HEK293T (cell line): ENCODE measurements around the gene VPS26B.
A peak's percentile ranks its signal among the peaks of the same experiment; 100 is the strongest.

Experiments used
- CTCF ChIA-PET: fragments of 350-600 bp; formaldehyde crosslinking; extraction: SDS; loops from one replicate; lab custom pipeline; 2021; ENCODE audit warnings: antibody characterized with exemption, inconsistent platforms; lab: Yijun Ruan, JAX
- POLR2A ChIA-PET: fragments of 350-600 bp; formaldehyde crosslinking; extraction: SDS; loops from one replicate; lab custom pipeline; 2020; ENCODE audit warnings: antibody characterized with exemption, inconsistent platforms; lab: Yijun Ruan, JAX
- DNase-seq: peaks from one replicate; pipeline ENCODE4 v3.0.0; 2012; ENCODE audit warnings: mixed read lengths; ENCODE audit errors: extremely low spot score
- ARNT ChIP-seq: fragments of 450-650 bp; IDR thresholded peaks from 2 replicates; pipeline ENCODE4 v1.6.1; 2017; ENCODE audit warnings: mild to moderate bottlenecking
- BHLHE40 ChIP-seq: fragments of 450-650 bp; IDR thresholded peaks from 2 replicates; pipeline ENCODE4 v1.6.1; 2016; ENCODE audit warnings: mild to moderate bottlenecking, moderate library complexity, borderline replicate concordance
- CTBP1 ChIP-seq: fragments of 450-650 bp; IDR thresholded peaks from 2 replicates; pipeline ENCODE4 v1.6.1; 2016; ENCODE audit warnings: borderline replicate concordance
- ELF4 ChIP-seq: fragments of 450-650 bp; IDR thresholded peaks from 2 replicates; pipeline ENCODE4 v1.6.1; 2017; ENCODE audit warnings: antibody characterized with exemption
- FOXA1 ChIP-seq: fragments of 450-650 bp; IDR thresholded peaks from 2 replicates; pipeline ENCODE4 v1.6.1; 2016; ENCODE audit warnings: mild to moderate bottlenecking
- FOXK2 ChIP-seq: fragments of 450-650 bp; IDR thresholded peaks from 2 replicates; pipeline ENCODE4 v1.6.1; 2016; ENCODE audit warnings: mild to moderate bottlenecking
- FOXM1 ChIP-seq: fragments of 450-650 bp; IDR thresholded peaks from 2 replicates; pipeline ENCODE4 v1.6.1; 2017; ENCODE audit warnings: mild to moderate bottlenecking, borderline replicate concordance
- HDGF ChIP-seq: fragments of 450-650 bp; IDR thresholded peaks from 2 replicates; pipeline ENCODE4 v1.6.1; 2017; ENCODE audit warnings: antibody characterized with exemption, borderline replicate concordance
- L3MBTL2 ChIP-seq: fragments of 450-650 bp; conservative IDR thresholded peaks from 2 replicates; pipeline ENCODE4 v1.6.1; 2016; ENCODE audit warnings: mild to moderate bottlenecking
- LEF1 ChIP-seq: fragments of 450-650 bp; IDR thresholded peaks from 2 replicates; pipeline ENCODE4 v1.6.1; 2017; ENCODE audit warnings: mild to moderate bottlenecking, borderline replicate concordance
- NFRKB ChIP-seq: fragments of 450-650 bp; IDR thresholded peaks from 2 replicates; pipeline ENCODE4 v1.6.1; 2016; ENCODE audit warnings: mild to moderate bottlenecking, moderate library complexity
- SP1 ChIP-seq: fragments of 450-650 bp; IDR thresholded peaks from 2 replicates; pipeline ENCODE4 v1.6.1; 2017
- SUZ12 ChIP-seq: fragments of 450-650 bp; IDR thresholded peaks from 2 replicates; pipeline ENCODE4 v1.6.1; 2016; ENCODE audit warnings: mild to moderate bottlenecking
- TARDBP ChIP-seq: fragments of 450-650 bp; IDR thresholded peaks from 2 replicates; pipeline ENCODE4 v1.6.1; 2016
- ZNF384 ChIP-seq: fragments of 450-650 bp; IDR thresholded peaks from 2 replicates; pipeline ENCODE4 v1.6.1; 2016
- TF ChIP-seq, protein P1 (sequence below): fragments of 450-650 bp; IDR thresholded peaks from 2 replicates; pipeline ENCODE4 v1.6.1; 2016

VPS26B gene

DNA sequence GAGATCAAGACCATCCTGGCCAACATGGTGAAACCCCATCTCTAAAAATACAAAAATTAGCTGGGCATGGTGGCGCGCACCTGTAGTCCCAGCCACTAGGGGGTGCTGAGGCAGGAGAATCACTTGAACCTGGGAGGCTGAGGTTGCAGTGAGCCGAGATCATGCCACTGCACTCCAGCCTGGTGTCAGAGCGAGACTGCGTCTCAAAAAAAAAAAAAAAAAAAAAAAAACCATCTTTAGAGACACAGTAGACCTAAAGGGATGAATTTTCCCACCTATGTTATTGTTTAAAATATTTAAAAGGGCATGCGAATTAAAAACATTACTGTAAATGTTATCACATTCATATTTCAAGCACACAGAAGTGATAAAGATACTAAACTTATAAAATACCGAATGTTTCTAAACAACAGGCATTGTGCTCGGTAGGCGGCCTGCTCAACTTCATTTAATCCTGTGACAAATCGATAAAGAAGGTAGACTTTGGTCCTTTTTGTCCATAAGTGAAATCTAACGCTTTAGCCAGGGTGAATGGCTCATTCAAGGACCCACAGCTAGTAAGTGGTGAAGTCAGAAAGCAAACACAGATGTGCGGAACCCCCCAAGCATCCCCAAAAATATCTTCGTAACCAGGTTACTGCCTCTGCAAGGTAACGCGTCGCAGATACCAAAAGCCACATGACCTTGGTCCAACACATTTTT is 16.8 kb upstream of the VPS26B start:
- TF ChIP-seq ELF4, result no peak
- TF ChIP-seq BHLHE40, result no peak
- no peak for TF ChIP-seq SUZ12
- no peak for TF ChIP-seq LEF1
- no peak for TF ChIP-seq TARDBP
- no peak for TF ChIP-seq SP1
- TF ChIP-seq, protein P1, sequence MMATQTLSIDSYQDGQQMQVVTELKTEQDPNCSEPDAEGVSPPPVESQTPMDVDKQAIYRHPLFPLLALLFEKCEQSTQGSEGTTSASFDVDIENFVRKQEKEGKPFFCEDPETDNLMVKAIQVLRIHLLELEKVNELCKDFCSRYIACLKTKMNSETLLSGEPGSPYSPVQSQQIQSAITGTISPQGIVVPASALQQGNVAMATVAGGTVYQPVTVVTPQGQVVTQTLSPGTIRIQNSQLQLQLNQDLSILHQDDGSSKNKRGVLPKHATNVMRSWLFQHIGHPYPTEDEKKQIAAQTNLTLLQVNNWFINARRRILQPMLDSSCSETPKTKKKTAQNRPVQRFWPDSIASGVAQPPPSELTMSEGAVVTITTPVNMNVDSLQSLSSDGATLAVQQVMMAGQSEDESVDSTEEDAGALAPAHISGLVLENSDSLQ, result no peak
- 0 out of 2 replicates have a peak, but pooled peaks have one; percentile 44 for TF ChIP-seq ZNF384
- POLR2A ChIA-PET, result interaction anchor here (3.2 kb wide), 1 partner anchor 16 kb away, joined by 13 read pairs; the partner anchor contains the start of genes NCAPD3 and VPS26B
- CTCF ChIA-PET, result interaction anchor here (0.7 to 0.9 kb wide), 2 partner anchors 13 to 19 kb away, joined by 3 read pairs; no protein-coding TSS in a partner anchor
- DNase-seq, result no peak

DNA sequence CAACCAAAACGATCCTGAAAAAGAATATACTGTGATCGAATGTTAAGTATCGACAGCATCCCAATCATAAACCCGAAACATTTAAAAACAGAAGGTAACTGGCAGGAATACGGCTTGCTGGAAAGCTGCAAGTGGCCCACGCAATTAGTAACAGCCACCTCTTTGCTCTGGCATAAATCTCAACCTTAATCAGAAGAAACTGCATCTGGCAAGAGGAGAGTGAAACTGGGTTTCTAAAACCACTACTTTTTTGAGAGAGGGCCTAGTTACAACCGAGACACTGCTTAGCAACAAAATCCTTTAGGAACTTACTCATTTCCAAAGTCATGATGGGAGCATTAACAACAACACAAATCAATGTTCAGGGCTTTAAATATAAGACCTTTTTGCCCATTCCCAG is 8.6 kb upstream of the VPS26B start:
- POLR2A ChIA-PET, result no interaction called here

DNA sequence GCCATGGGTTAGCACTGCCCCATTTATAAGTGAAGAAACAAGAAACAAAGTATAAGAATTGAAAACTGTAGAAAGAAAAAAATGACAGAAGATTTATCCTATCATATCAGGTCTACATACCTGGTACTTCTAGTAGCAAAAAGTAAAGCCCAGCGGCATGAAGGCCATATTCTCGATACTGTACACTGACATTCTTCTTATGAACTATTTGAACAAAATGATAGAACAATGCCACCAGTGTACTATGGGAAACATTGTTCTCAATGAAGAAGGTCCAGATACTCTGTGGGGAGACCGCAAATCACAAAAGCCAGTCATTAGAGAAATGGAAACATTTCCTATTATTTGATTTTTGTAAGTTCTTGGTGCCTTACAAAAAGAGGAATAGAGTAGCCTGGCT is 7.7 kb upstream of the VPS26B start:
- no peak for DNase-seq
- TF ChIP-seq FOXA1 (no peak), FOXK2 (no peak), BHLHE40 (no peak), HDGF (no peak), TARDBP (no peak), LEF1 (no peak), NFRKB (no peak), SP1 (no peak), ZNF384 (no peak), ARNT (no peak), SUZ12 (no peak)
- TF ChIP-seq, protein P1, result no peak
- ChIA-PET POLR2A (no interaction called here), CTCF (no interaction called here)

More for the DNA sequence above, 8.6 kb upstream of the VPS26B start:
- CTCF ChIA-PET, result no interaction called here
- no peak for TF ChIP-seq FOXK2
- TF ChIP-seq ELF4, result no peak
- no peak for TF ChIP-seq FOXA1
- TF ChIP-seq HDGF, result no peak
- TF ChIP-seq SUZ12, result no peak
- no peak for TF ChIP-seq CTBP1
- no peak for DNase-seq

DNA sequence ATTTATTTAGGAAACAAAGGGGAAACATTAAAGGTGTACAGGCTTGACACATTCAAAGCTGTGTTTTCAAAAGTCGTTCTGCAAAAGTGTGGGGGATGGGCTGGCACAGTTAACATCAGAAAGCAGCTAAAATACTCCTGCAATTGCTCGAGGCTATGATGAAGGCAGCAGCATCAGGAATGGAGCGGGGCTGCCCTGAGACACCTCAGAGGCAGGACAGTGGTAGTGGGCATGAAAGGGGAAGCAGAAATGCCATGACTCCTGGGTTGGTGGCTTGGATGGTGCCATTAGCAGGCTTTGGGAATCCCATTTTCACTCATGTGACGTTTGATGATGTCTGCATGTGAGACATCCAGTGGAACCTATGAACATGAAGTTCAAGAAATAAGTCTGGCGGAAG is 1.4 kb upstream of the VPS26B start:
- ChIA-PET CTCF (no interaction called here), POLR2A (interaction anchor here (0.8 to 2.5 kb wide), 12 partner anchors 11 to 189 kb away, joined by 3 to 25 read pairs (median 8); partner anchors contain the start of genes ACAD8, GLB1L3 and THYN1)
- DNase-seq, result no peak
- TF ChIP-seq NFRKB, result no peak
- no peak for TF ChIP-seq BHLHE40
- no peak for TF ChIP-seq SP1
- no peak for TF ChIP-seq L3MBTL2

DNA sequence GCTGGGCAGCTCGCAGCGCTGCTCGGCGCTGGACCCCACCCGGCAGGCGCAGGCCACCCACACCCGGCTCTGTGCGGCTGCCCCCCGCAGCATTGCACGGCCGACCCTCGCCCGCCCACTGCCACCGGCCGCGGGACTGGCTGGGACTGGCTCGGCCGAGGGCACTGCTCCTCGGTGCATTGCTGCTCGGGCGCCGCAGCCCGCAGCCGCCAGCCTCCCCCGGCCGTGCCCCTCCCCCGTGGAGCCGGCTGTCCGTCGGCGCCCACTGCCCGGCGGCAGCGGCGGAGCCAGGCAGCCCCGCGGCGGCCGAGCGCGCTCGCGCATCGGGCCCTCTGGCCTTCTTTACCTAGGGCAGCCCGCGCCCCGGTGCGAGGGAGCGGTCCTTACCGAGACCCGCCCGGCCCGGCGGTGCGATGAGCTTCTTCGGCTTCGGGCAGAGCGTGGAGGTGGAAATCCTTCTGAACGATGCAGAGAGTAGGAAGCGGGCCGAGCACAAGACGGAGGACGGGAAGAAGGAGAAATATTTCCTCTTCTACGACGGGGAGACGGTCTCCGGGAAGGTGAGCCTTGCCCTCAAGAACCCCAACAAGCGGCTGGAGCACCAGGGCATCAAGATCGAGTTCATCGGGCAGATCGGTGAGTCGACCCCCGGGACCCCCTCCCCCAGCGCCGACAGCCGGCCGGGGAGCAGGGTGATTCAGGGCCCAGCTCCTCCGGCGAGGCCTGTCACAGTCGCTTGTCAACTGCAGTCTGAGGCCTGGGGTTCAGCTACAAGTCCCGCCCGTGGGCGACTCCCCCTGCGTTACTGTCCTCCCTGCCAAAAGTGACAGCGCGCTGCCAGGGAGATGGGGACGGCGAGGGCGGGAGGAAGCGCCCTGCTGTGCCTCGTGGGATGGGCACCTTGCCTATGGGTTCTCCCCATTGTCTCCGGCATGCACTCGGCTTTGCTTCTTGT is 516 bp downstream of the VPS26B start:
- ChIA-PET CTCF (interaction anchor here (1.1 kb wide), 1 partner anchor 19 kb away, joined by 4 read pairs; no protein-coding TSS in a partner anchor), POLR2A (interaction anchor here (0.6 to 2.5 kb wide), 23 partner anchors 9 to 277 kb away, joined by 3 to 25 read pairs (median 5); partner anchors contain the start of genes ACAD8, GLB1L3 and THYN1)
- peak; percentile 47 for DNase-seq
- TF ChIP-seq LEF1 (0 out of 2 replicates have a peak, but pooled peaks have one; percentile 61), TARDBP (no peak), FOXM1 (no peak), BHLHE40 (no peak)

DNA sequence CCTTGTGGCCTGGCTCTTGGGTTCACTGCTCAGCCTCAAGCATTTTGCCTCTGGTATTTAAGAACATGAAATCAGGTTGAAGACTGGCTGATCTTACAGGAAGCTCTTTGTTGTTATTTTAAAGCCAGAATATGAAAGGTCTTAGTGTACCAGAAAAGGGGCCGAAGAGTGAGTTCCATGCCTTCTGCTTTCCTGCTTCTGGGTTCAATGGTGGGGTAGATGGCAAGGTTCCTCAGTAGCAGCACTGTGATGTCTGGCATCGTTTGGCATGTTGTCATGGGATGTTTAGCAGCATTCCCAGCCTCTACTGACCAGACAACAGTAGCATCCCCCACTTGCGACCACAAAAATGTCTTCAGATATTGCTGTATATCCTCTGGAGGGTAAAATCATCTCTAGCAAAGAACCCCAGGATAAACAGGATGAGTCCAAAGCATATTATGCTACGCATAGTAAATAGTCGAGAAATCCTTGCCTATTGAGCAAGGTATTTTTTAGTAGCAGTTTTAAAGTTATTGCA is 2.4 kb downstream of the VPS26B start:
- DNase-seq, result no peak
- no peak for TF ChIP-seq ZNF384
- TF ChIP-seq SUZ12, result no peak
- TF ChIP-seq FOXK2, result no peak
- TF ChIP-seq CTBP1, result no peak
- TF ChIP-seq LEF1, result no peak
- no peak for TF ChIP-seq BHLHE40
- no peak for TF ChIP-seq HDGF
- no peak for TF ChIP-seq ELF4
- no peak for TF ChIP-seq SP1
- no peak for TF ChIP-seq FOXA1
- no peak for TF ChIP-seq L3MBTL2
- TF ChIP-seq, protein P1, result no peak
- no peak for TF ChIP-seq TARDBP
- TF ChIP-seq ARNT, result no peak
- no peak for TF ChIP-seq NFRKB
- TF ChIP-seq FOXM1, result no peak
- ChIA-PET POLR2A (interaction anchor here (0.9 kb wide), 1 partner anchor 26 kb away, joined by 3 read pairs; no protein-coding TSS in a partner anchor), CTCF (interaction anchor here (0.9 kb wide), 1 partner anchor 20 kb away, joined by 3 read pairs; no protein-coding TSS in a partner anchor)
